HG02642 (cell line): Measurements from ENCODE around the gene PAPSS2.
"Not testable (repeated sequence)": the region's sequence is repeated elsewhere in the genome, so short reads cannot be mapped to it uniquely, and the experiment has no call there.

Source experiments
- ATAC-seq: cut with Tn5 transposase; IDR thresholded peaks from one replicate; pipeline ENCODE4 v1.9.1; 2021; ENCODE audit warnings: mild to moderate bottlenecking; ENCODE audit not compliant: unreplicated experiment, poor library complexity

PAPSS2 gene

GRCh38 chr10:87700031-87700796 lies 40.5 kb downstream of the PAPSS2 start:
- ATAC-seq = no peak

- ATAC-seq = no peak
Observed at GRCh38 chr10:87702260-87702972, 42.7 kb downstream of the PAPSS2 start.

- ATAC-seq = no peak
Observed at GRCh38 chr10:87702973-87703294, 43.3 kb downstream of the PAPSS2 start.

- ATAC-seq = no peak
Observed at GRCh38 chr10:87703771-87704170, 44.1 kb downstream of the PAPSS2 start.

- no peak for ATAC-seq
Observed at GRCh38 chr10:87705339-87705738, 45.7 kb downstream of the PAPSS2 start.

- no peak for ATAC-seq
Observed at GRCh38 chr10:87706731-87707130, 47.1 kb downstream of the PAPSS2 start.

GRCh38 chr10:87707254-87707653 lies 47.6 kb downstream of the PAPSS2 start:
- ATAC-seq = no peak

- no peak for ATAC-seq
Observed at GRCh38 chr10:87712913-87713616, 53.4 kb downstream of the PAPSS2 start.

- no peak for ATAC-seq
Observed at GRCh38 chr10:87713707-87714106, 54.0 kb downstream of the PAPSS2 start.

- ATAC-seq = no peak
Observed at GRCh38 chr10:87715552-87716347, 56.1 kb downstream of the PAPSS2 start.

- ATAC-seq = no peak
Observed at GRCh38 chr10:87716348-87716670, 56.6 kb downstream of the PAPSS2 start.

GRCh38 chr10:87720665-87721064 lies 61.0 kb downstream of the PAPSS2 start:
- no peak for ATAC-seq

GRCh38 chr10:87721781-87722180 lies 62.1 kb downstream of the PAPSS2 start:
- no peak for ATAC-seq

GRCh38 chr10:87722716-87723115 lies 63.0 kb downstream of the PAPSS2 start:
- no peak for ATAC-seq

- no peak for ATAC-seq
Observed at GRCh38 chr10:87723500-87723899, 63.8 kb downstream of the PAPSS2 start.

- no peak for ATAC-seq
Observed at GRCh38 chr10:87724789-87725188, 65.1 kb downstream of the PAPSS2 start.

- ATAC-seq = no peak
Observed at GRCh38 chr10:87729940-87730339, 70.3 kb downstream of the PAPSS2 start.

GRCh38 chr10:87733081-87733480 lies 73.4 kb downstream of the PAPSS2 start:
- no peak for ATAC-seq

- ATAC-seq = no peak
Observed at GRCh38 chr10:87734987-87735827, 75.5 kb downstream of the PAPSS2 start.

GRCh38 chr10:87738253-87738652 lies 78.6 kb downstream of the PAPSS2 start:
- not testable (repeated sequence) for ATAC-seq
